GM18909 (cell line): Measurements from ENCODE around the gene CEL.

Experiments
- ATAC-seq: cut with Tn5 transposase; IDR thresholded peaks from one replicate; pipeline ENCODE4 v1.9.1; 2021; ENCODE audit warnings: mild to moderate bottlenecking; ENCODE audit not compliant: unreplicated experiment, poor library complexity

Gene CEL

GRCh38 chr9:133113949-133114885, 52.4 kb downstream of the CEL start:
- no peak for ATAC-seq

- no peak for ATAC-seq
Measured at GRCh38 chr9:133114886-133115603, 53.3 kb downstream of the CEL start.

DNA sequence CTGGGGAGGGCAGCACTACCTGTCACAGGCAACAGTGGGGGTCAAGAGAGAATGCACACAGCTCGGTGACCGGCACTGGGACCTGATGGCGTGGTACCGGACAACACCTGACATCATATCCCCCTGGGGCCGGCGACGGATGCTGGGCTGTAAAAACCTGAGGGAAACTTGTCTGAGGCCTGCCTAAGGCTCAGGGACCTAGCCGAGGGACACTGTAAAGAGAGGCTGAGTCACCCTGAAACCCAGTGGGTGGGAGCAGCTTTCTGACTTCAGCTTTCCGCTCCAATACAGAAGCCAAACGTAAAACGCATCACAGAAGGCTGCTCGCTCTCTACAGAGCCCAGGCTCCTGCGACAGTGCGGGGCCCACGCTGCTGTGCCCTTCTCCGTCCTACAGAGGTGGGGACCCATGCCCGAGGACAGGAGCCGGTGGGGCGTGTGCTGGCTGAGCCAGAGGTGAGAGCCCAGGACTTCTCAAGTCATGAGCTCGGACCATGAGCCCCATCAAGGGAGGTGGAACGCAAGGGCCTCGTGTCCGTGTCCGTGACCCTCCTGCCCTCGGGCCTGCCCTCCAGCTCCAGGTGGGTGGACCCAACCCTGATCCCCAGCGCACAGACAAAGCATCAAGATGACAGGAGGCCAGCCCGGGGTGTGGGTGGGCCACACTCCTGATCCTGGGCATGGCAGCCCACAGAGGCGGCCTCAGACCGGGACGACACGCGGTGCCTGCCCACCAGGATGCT, 54.0 kb downstream of the CEL start:
- peak; percentile 64 for ATAC-seq

DNA sequence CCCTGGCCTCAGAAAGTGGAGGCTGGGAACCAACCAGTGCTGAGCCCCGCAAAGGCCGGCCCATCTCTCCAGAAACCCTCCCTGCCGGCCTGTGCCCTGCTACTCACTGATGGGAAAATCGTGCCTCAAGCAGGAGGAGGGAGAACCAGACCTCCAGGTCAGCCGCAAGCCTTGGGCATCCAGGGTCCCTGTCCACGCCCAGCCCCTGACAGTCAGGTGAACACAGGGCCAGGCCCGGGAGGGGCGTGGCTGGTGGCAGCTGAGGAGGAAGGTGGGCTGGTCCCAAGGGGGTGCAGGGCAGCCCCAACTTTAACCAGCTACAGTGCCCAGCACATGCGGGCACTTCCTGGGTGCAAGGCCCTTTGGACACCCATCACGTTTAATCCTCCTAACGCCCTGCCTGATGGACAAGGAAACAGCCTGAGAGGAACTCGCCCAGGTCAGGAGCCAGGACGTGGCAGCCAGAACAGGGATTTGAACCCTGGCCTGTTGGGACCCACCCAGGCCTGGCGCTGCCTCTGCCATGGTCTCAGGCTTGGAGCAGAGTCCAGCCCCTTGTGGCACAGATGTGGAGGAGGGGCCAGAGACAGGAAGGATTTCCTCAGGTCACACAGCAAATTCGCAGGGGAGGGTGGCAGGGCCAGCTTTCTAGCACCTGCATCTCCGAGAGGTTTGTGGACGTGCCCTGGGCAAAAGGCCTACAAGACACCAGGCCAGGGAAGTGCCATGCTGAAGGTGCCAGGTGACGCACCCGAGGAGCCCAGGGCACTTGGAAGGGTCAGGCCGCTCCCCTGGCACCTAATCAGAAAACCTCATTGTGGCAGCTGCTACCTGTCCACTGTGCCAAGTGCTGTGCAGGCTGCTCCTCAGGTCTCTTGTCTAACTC, 54.8 kb downstream of the CEL start:
- ATAC-seq: no peak

DNA sequence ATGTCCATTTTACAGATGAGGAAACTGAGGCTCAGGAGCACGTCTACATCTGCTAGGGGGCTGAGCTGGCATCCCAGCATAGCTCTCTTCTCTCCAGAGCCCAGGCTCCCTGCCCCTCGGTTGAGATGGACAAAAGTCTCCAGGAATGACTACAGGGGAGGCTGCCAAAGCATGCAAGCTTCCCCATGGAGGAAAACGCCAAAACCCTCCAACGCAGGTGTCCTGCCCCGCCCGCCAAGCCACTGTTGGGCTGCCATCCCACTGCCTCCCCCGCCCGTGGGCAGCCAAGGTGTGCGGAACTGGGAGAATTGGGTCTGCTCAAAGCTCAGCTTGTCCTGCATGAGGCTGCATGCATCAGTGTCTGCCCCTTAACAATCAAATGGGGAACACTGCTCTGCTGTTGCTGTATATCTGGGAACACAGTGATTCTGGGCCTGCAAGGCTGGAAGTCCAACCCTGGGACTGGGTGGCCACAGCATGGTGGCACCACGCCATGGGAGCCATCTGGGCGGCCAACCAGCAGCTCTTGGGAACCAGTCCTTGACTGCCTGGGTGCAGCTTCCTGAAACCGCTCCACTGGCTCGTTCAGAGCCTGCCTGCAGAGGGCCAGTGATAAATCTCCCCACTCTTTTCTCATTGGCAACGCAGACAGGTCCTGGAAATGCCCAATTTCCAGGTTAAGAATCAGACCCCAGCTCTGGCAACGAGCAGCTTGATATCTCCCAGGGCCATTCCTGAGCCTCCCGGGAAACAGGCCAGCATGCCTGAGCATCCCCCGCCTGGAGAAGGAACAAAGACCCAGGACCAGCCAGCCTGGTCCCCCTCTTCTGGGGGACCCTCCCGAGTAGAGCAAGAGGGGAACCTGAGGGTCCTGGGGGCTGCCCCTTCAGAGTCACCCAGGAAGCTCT, 55.7 kb downstream of the CEL start:
- ATAC-seq: no peak

GRCh38 chr9:133118179-133118520, 56.4 kb downstream of the CEL start:
- no peak for ATAC-seq

DNA sequence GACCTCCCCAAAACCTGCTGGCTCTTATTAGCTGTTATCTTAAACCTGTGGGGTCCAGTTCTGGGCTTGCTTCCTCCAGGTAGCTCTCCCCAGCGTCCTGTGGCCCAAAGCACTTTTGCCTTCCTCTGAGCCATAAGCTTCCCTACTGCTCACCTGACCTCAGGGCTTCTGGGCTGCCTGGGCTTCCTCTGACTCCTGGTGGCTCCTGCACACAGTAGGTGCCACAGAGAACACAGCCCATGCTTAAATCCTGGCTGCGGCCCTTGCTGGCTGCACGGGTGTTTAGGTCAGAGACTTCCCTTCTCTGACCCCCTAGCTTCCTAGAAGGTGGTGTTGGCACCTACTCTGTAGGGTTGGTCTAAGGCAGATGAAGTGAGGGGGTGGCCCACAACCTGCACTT, 56.8 kb downstream of the CEL start:
- ATAC-seq: no peak

GRCh38 chr9:133119103-133119845, 57.5 kb downstream of the CEL start:
- ATAC-seq: no peak

DNA sequence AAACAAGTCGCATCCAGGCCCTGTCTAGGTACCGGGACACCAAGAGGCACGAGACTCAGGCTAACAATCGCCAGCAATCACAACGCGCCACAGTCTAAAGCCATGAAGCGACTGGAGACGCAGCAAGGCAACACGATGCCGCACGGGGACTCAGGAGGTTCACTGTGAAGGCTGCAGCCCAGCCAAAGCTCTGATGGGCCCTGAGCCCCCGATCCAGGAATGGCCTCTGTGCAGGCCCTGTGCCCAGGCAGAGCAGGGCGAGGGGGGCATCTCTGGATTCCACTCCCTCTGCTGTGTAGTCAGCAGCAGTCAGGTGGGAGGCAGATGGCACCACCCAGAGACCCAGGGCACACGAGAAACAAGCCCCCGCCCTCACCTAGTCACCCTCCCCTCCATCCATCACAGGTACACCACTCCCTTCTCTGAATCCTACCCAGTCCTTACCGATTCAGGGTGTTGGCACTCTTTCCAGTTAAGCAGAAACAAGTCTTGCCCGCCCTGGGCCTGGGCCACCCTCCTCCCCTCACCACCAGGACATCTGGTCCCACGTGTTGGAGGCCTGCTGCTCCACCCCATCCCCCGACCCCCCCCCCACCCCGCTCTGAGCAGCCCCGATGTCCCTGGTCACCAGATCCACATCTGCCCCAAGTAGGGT, 58.2 kb downstream of the CEL start:
- no peak for ATAC-seq

- no peak for ATAC-seq
Measured at GRCh38 chr9:133120501-133121197, 58.9 kb downstream of the CEL start.
